Measurements from ENCODE around the gene GLIS1. TPM values are rescaled to one million over a fixed set of nuclear protein-coding genes. Genes with fewer than 3 reads are reported as not detected.

GLIS1 gene
- total and polyA plus RNA-seq, 8 donors, result 0.06 to 0.26 (median 0.13) TPM; not detected in 4

- no peak overlapping the region for H3K4me3 ChIP-seq
- H3K36me3 ChIP-seq, result no peaks in the 10 kb centered on the region
- DNase-seq, result no peak
- no peaks in the 10 kb centered on the region for H3K27me3 ChIP-seq
- H3K4me1 ChIP-seq, result no peaks in the 10 kb centered on the region
- ATAC-seq, result no peak
- TF ChIP-seq, protein P1, sequence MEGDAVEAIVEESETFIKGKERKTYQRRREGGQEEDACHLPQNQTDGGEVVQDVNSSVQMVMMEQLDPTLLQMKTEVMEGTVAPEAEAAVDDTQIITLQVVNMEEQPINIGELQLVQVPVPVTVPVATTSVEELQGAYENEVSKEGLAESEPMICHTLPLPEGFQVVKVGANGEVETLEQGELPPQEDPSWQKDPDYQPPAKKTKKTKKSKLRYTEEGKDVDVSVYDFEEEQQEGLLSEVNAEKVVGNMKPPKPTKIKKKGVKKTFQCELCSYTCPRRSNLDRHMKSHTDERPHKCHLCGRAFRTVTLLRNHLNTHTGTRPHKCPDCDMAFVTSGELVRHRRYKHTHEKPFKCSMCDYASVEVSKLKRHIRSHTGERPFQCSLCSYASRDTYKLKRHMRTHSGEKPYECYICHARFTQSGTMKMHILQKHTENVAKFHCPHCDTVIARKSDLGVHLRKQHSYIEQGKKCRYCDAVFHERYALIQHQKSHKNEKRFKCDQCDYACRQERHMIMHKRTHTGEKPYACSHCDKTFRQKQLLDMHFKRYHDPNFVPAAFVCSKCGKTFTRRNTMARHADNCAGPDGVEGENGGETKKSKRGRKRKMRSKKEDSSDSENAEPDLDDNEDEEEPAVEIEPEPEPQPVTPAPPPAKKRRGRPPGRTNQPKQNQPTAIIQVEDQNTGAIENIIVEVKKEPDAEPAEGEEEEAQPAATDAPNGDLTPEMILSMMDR (IDR thresholded peaks at IDR 0.05), result no peak
- 73 to 78% methylated on average over 12 of the region's 12 CpGs for WGBS, 2 donors
- intact Hi-C loops (cut with DNase I), result no loop called here
- no peak overlapping the region for H3K27ac ChIP-seq
- no peak for FAIRE-seq
- no peaks in the 10 kb centered on the region for H3K9me3 ChIP-seq
These were observed 261.1 kb downstream of the GLIS1 start for GRCh38 chr1:53477651-53478501.

DNA sequence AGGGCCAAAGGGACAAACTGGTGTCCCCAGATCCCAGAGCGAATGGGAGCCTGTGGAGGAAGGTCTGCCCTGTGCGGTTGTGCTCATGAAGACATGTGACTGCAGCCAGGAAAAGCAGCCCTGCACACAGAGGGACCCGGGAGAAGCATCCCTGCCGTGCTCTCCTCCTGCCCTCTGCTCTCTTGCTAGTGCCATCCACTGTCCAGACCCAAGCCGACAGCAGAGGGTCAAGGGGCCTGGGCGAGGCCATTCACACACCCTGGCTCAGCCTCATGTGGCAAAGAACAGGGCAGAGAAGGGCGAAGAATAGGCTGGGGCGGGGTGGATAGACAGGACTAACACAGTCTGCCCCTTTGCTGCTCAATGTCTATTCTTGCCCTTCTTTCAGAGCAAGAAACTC lies 262.4 kb downstream of the GLIS1 start:
- Histone ChIP-seq H3K4me1 (no peaks in the 10 kb centered on the region), H3K36me3 (no peaks in the 10 kb centered on the region), H3K27ac (no peak overlapping the region), H3K9me3 (no peaks in the 10 kb centered on the region), H3K27me3 (no peaks in the 10 kb centered on the region), H3K4me3 (no peak overlapping the region)
- ATAC-seq, result no peak
- intact Hi-C loops (cut with DNase I), result no loop called here
- 59 to 77% methylated on average over 8 of the region's 8 CpGs for WGBS, 2 donors
- no peak for FAIRE-seq
- no peak for DNase-seq
- TF ChIP-seq, protein P1 (IDR thresholded peaks at IDR 0.05), result no peak

DNA sequence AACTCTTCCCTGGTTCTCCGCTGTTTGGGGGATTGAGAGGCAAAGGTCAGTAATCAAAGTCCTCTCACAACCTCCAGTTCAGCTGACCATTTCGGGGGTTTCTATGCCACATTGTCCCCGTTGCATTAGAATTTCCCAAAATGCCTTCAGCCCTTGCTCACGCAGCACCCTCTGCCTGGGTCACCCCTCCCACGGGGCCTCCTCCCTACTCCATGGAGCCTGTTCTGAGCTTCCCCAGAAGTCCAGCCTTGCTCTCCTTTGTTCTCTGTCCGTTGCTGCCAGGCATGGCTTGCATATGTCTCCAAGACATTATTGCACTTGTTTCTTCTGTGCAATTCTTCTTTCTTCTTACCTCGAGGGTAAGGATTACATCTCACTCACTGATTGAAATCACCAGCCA lies 263.3 kb downstream of the GLIS1 start:
- Histone ChIP-seq H3K4me3 (no peak overlapping the region), H3K27ac (no peak overlapping the region), H3K27me3 (no peaks in the 10 kb centered on the region), H3K9me3 (no peaks in the 10 kb centered on the region), H3K4me1 (no peaks in the 10 kb centered on the region), H3K36me3 (no peaks in the 10 kb centered on the region)
- no peak for ATAC-seq
- no peak for FAIRE-seq
- intact Hi-C loops (cut with DNase I), result no loop called here
- DNase-seq, result no peak
- WGBS, 2 donors, result 58 to 65% methylated on average over 7 of the region's 7 CpGs
- TF ChIP-seq, protein P1 (IDR thresholded peaks at IDR 0.05), result no peak

DNA sequence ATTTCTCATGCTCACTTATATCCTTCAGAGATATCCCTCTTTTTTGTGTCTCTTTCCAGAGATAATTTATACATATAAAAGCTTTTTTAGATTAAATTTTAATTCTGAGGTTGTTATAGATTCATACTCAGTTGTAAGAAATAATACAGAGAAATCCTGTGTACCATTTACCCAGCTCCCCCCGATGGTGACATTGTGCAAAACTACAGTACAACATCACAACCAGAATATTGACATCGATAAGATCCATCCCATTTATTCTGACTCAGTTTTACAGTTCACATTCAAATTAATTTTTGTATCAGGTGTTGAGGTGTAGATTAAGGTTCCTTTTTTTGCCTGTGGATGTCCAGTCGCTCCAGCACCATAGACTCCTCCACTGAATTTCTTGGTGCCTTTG lies 265.5 kb downstream of the GLIS1 start:
- WGBS, 2 donors, result 76 to 83% methylated on average over 3 of the region's 3 CpGs
- Histone ChIP-seq H3K27ac (no peak overlapping the region), H3K4me3 (no peak overlapping the region), H3K4me1 (no peaks in the 10 kb centered on the region), H3K36me3 (no peaks in the 10 kb centered on the region), H3K27me3 (no peaks in the 10 kb centered on the region), H3K9me3 (no peaks in the 10 kb centered on the region)
- no peak for ATAC-seq
- TF ChIP-seq, protein P1 (IDR thresholded peaks at IDR 0.05), result no peak
- no peak for DNase-seq
- intact Hi-C loops (cut with DNase I), result no loop called here
- no peak for FAIRE-seq

DNA sequence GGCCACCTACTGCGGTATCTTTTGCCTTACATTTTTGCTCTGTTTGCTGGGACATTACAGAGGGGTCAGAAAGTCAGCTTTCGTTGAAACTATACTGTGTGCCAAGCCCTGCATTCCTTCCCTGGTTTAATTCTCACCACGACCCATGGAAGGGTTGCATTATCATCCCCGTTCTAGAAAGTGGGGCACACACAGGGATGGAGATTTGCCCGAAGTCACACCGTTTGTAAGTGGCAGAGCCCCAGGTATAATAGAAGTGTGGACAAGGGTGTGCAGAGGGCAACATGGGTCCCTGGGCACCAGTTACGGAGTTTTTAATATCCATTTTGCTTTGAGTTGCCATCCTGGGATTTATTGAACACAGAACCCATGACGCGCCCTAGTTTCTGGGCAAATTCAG lies 268.0 kb downstream of the GLIS1 start:
- ATAC-seq (no peak), DNase-seq (no peak), FAIRE-seq (no peak)
- H3K4me3 ChIP-seq, result no peak overlapping the region
- TF ChIP-seq, protein P1 (IDR thresholded peaks at IDR 0.05), result no peak
- H3K36me3 ChIP-seq, result no peaks in the 10 kb centered on the region
- intact Hi-C loops (cut with DNase I), result no loop called here
- no peaks in the 10 kb centered on the region for H3K9me3 ChIP-seq
- 91 to 96% methylated on average over 9 of the region's 9 CpGs for WGBS, 2 donors
- no peaks in the 10 kb centered on the region for H3K4me1 ChIP-seq
- H3K27ac ChIP-seq, result no peak overlapping the region
- no peaks in the 10 kb centered on the region for H3K27me3 ChIP-seq
